ENCODE measurements around the gene USP3.

The USP3 gene

GRCh38 chr15:63634154-63634553 is 129.8 kb downstream of the USP3 start:
- TF ChIP-seq CTCF (IDR thresholded peaks at IDR 0.05): no peak
- H3K27me3 ChIP-seq: no peaks in the 10 kb centered on the region
- no peaks in the 10 kb centered on the region for H3K4me1 ChIP-seq (ENCODE audit: control insufficient read depth in 1 of 2, insufficient read depth in 1 of 2, low read depth in 1 of 2, low read length in 1 of 2)
- H3K4me3 ChIP-seq (ENCODE audit: low read depth in 1 of 2, low read length in 1 of 2): no peak overlapping the region
- peaks cover 100% of the 10 kb centered on the region for H3K36me3 ChIP-seq
- H3K9me3 ChIP-seq: no peaks in the 10 kb centered on the region
- no peak overlapping the region for H3K27ac ChIP-seq

GRCh38 chr15:63636518-63637061 is 132.2 kb downstream of the USP3 start:
- TF ChIP-seq CTCF (IDR thresholded peaks at IDR 0.05): no peak
- peaks cover 100% of the 10 kb centered on the region for H3K36me3 ChIP-seq
- no peaks in the 10 kb centered on the region for H3K4me1 ChIP-seq (ENCODE audit: control insufficient read depth in 1 of 2, insufficient read depth in 1 of 2, low read depth in 1 of 2, low read length in 1 of 2)
- no peak overlapping the region for H3K27ac ChIP-seq
- H3K27me3 ChIP-seq: no peaks in the 10 kb centered on the region
- no peaks in the 10 kb centered on the region for H3K9me3 ChIP-seq
- no peak overlapping the region for H3K4me3 ChIP-seq (ENCODE audit: low read depth in 1 of 2, low read length in 1 of 2)

GRCh38 chr15:63638839-63639238 is 134.4 kb downstream of the USP3 start:
- no peak for TF ChIP-seq CTCF (IDR thresholded peaks at IDR 0.05)
- H3K4me1 ChIP-seq (ENCODE audit: control insufficient read depth in 1 of 2, insufficient read depth in 1 of 2, low read depth in 1 of 2, low read length in 1 of 2): no peaks in the 10 kb centered on the region
- H3K9me3 ChIP-seq: no peaks in the 10 kb centered on the region
- H3K27me3 ChIP-seq: no peaks in the 10 kb centered on the region
- H3K4me3 ChIP-seq (ENCODE audit: low read depth in 1 of 2, low read length in 1 of 2): no peak overlapping the region
- peaks cover 99% of the 10 kb centered on the region for H3K36me3 ChIP-seq
- no peak overlapping the region for H3K27ac ChIP-seq

- Histone ChIP-seq H3K4me3 (ENCODE audit: low read depth in 1 of 2, low read length in 1 of 2) (no peak overlapping the region), H3K27ac (no peak overlapping the region), H3K27me3 (no peaks in the 10 kb centered on the region), H3K4me1 (ENCODE audit: control insufficient read depth in 1 of 2, insufficient read depth in 1 of 2, low read depth in 1 of 2, low read length in 1 of 2) (no peaks in the 10 kb centered on the region), H3K36me3 (peaks cover 98% of the 10 kb centered on the region), H3K9me3 (no peaks in the 10 kb centered on the region)
- no peak for TF ChIP-seq CTCF (IDR thresholded peaks at IDR 0.05)
Measured at GRCh38 chr15:63640146-63640545, 135.8 kb downstream of the USP3 start.
